ENCODE data around the gene TIGAR. TPM values are rescaled to one million over a fixed set of nuclear protein-coding genes. Genes with fewer than 3 reads are reported as not detected.

TIGAR gene
- total RNA-seq, 2 donors from 2014 or later, result 3.7 to 4.2 TPM

GRCh38 chr12:4379405-4379804 lies 58.4 kb downstream of the TIGAR start, which contains the start of gene FGF23:
Gene FGF23 (minus strand): TSS chr12:4379712. CDS start chr12:4379582, 130 bp downstream.
- DNase-seq (ENCODE audit: low spot score), result no peak

DNA sequence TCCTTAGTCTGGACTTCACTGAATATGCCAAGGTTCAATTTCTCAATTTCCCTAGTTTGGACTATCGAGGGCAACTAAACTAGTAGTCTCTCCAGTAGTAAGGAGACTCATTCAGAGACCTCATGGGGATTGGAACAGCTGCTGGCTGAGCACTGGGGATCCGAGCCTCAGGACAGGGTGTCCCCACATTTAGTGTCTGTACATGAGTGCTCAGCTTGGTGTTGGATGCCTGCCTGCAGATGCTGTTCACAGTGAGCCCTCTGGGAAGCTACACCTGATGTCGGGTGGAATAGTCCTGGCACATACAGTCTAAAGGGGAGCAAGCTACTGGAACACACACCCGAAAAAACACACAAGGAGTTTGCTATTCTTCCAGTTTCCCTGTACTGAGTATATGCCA lies 59.3 kb downstream of the TIGAR start:
- no peaks in the 10 kb centered on the region for H3K9me3 ChIP-seq
- TF ChIP-seq CTCF (IDR thresholded peaks at IDR 0.05), result no peak
- no peak for DNase-seq (ENCODE audit: low spot score)
- H3K4me1 ChIP-seq, result no peaks in the 10 kb centered on the region
- no peak overlapping the region for H3K4me3 ChIP-seq
- H3K27ac ChIP-seq, result no peak overlapping the region
- H3K27me3 ChIP-seq, result no peaks in the 10 kb centered on the region
- H3K36me3 ChIP-seq, result no peaks in the 10 kb centered on the region

More at GRCh38 chr12:4379405-4379804, 58.4 kb downstream of the TIGAR start, which contains the start of gene FGF23:
- H3K9me3 ChIP-seq, result no peaks in the 10 kb centered on the region
- no peak within 1 kb of the TSS for H3K4me3 ChIP-seq
- TF ChIP-seq CTCF (IDR thresholded peaks at IDR 0.05), result no peak
- no peaks in the 10 kb centered on the region for H3K36me3 ChIP-seq
- no peak within 1 kb of the TSS for H3K27ac ChIP-seq
- H3K4me1 ChIP-seq, result no peaks in the 10 kb centered on the region
- no peaks in the 10 kb centered on the region for H3K27me3 ChIP-seq

- H3K4me3 ChIP-seq, result no peak overlapping the region
- DNase-seq (ENCODE audit: low spot score), result no peak
- H3K4me1 ChIP-seq, result no peaks in the 10 kb centered on the region
- no peak for TF ChIP-seq CTCF (IDR thresholded peaks at IDR 0.05)
- H3K9me3 ChIP-seq, result no peaks in the 10 kb centered on the region
- H3K27me3 ChIP-seq, result no peaks in the 10 kb centered on the region
- H3K36me3 ChIP-seq, result no peaks in the 10 kb centered on the region
- H3K27ac ChIP-seq, result no peak overlapping the region
Measured at GRCh38 chr12:4383304-4383865, 62.4 kb downstream of the TIGAR start.

DNA sequence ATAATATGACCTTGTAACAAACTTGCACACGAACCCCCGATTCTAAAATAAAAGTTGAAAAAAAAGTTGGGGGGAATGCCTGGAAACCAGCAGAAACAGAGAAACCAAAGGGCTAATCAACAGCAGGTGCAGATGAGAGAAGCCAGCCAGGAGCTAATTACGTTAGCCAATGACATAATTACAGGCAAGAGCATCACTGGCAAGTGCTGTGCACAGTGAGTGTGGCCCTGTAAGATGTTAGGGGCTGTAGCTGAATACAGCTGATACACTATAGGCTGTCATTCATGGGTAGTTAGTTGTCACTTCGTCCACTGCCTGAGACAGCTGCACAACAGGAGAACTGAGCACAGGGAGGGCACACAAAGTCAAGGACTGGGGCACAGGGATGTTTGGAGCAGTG lies 65.8 kb downstream of the TIGAR start:
- H3K9me3 ChIP-seq, result no peaks in the 10 kb centered on the region
- H3K4me3 ChIP-seq, result no peak overlapping the region
- DNase-seq (ENCODE audit: low spot score), result no peak
- no peak overlapping the region for H3K27ac ChIP-seq
- no peak for TF ChIP-seq CTCF (IDR thresholded peaks at IDR 0.05)
- H3K4me1 ChIP-seq, result no peaks in the 10 kb centered on the region
- no peaks in the 10 kb centered on the region for H3K36me3 ChIP-seq
- no peaks in the 10 kb centered on the region for H3K27me3 ChIP-seq

- Histone ChIP-seq H3K4me3 (no peak overlapping the region), H3K9me3 (no peaks in the 10 kb centered on the region), H3K4me1 (peaks cover 0 to 5% of the 10 kb centered on the region in 2 donors), H3K27me3 (no peaks in the 10 kb centered on the region), H3K36me3 (no peaks in the 10 kb centered on the region), H3K27ac (no peak overlapping the region)
- no peak for TF ChIP-seq CTCF (IDR thresholded peaks at IDR 0.05)
- no peak for DNase-seq (ENCODE audit: low spot score)
Measured at GRCh38 chr12:4387607-4388006, 66.6 kb downstream of the TIGAR start.

- peaks cover 0 to 8% of the 10 kb centered on the region in 2 donors for H3K4me1 ChIP-seq
- no peak overlapping the region for H3K27ac ChIP-seq
- TF ChIP-seq CTCF (IDR thresholded peaks at IDR 0.05), result no peak
- H3K27me3 ChIP-seq, result no peaks in the 10 kb centered on the region
- H3K4me3 ChIP-seq, result no peak overlapping the region
- DNase-seq (ENCODE audit: low spot score), result no peak
- no peaks in the 10 kb centered on the region for H3K9me3 ChIP-seq
- H3K36me3 ChIP-seq, result no peaks in the 10 kb centered on the region
Measured at GRCh38 chr12:4388032-4388431, 67.0 kb downstream of the TIGAR start.

Data from right atrium auricular region (tissue), 2 donors.